DND-41 (cell line): ENCODE measurements around the gene CFLAR.

Experiments used
- CTCF ChIP-seq: IDR thresholded peaks from 2 replicates; pipeline ENCODE4 v1.5.1; 2012; ENCODE audit warnings: borderline replicate concordance, low read length, moderate library complexity, mild to moderate bottlenecking; ENCODE audit not compliant: poor library complexity, severe bottlenecking; ENCODE audit errors: extremely low read depth
- EZH2 ChIP-seq: IDR thresholded peaks from 3 replicates; pipeline ENCODE4 v1.6.1; 2012; ENCODE audit warnings: borderline replicate concordance, low read depth, mild to moderate bottlenecking, moderate library complexity, low read length, inconsistent platforms; ENCODE audit not compliant: severe bottlenecking

GRCh38 chr2:201111096-201111495 is 4.9 kb upstream of the CFLAR start:
- no peak for TF ChIP-seq CTCF
- no peak for TF ChIP-seq EZH2
